Mucosa of gallbladder (tissue), 1 donor: ENCODE results near the gene MOGAT3. TPM values are rescaled to one million over a fixed set of nuclear protein-coding genes. Genes with fewer than 3 reads are reported as not detected.
A peak's percentile ranks its signal among the peaks of the same experiment; 100 is the strongest.

Source experiments
- DNase-seq: peaks from one replicate; pipeline ENCODE4 v3.0.0-alpha.2; 2020; ENCODE audit warnings: low spot score
- total RNA-seq: library from RNA; stranded (reverse); gene quantifications from one replicate; pipeline ENCODE4 v1.2.1, GENCODE V29; 2021
- donor health status: DM: no; HTN: no; CAD: no.

MOGAT3 gene
- total RNA-seq, 1 donor from 2014 or later: 0.14 TPM

GRCh38 chr7:101172005-101172853 lies 28.6 kb downstream of the MOGAT3 start:
- DNase-seq: no peak

GRCh38 chr7:101171442-101171837 lies 29.4 kb downstream of the MOGAT3 start:
- no peak for DNase-seq

GRCh38 chr7:101170617-101171441 lies 30.0 kb downstream of the MOGAT3 start:
- no peak for DNase-seq

GRCh38 chr7:101169838-101170551 lies 30.8 kb downstream of the MOGAT3 start:
- DNase-seq: peak; percentile 62

- no peak for DNase-seq
Observed at GRCh38 chr7:101169110-101169837, 31.6 kb downstream of the MOGAT3 start.

GRCh38 chr7:101168412-101169049 lies 32.3 kb downstream of the MOGAT3 start:
- no peak for DNase-seq

GRCh38 chr7:101167645-101168411 lies 33.0 kb downstream of the MOGAT3 start:
- no peak for DNase-seq

GRCh38 chr7:101166909-101167644 lies 33.8 kb downstream of the MOGAT3 start:
- DNase-seq: no peak

GRCh38 chr7:101166648-101166908 lies 34.3 kb downstream of the MOGAT3 start:
- no peak for DNase-seq

GRCh38 chr7:101165958-101166647 lies 34.7 kb downstream of the MOGAT3 start:
- no peak for DNase-seq

GRCh38 chr7:101165075-101165957 lies 35.5 kb downstream of the MOGAT3 start, which contains the start of gene VGF:
TSS of gene VGF (minus strand) at chr7:101165569. CDS start at chr7:101164843, 726 bp downstream.
- DNase-seq: peak; percentile 93

- DNase-seq: no peak
Observed at GRCh38 chr7:101164071-101164840, 36.6 kb downstream of the MOGAT3 start.

- DNase-seq: no peak
Observed at GRCh38 chr7:101163279-101164070, 37.4 kb downstream of the MOGAT3 start.

GRCh38 chr7:101162551-101163278 lies 38.1 kb downstream of the MOGAT3 start:
- no peak for DNase-seq

- no peak for DNase-seq
Observed at GRCh38 chr7:101161692-101162471, 39.0 kb downstream of the MOGAT3 start.
